GM18867 (cell line): ENCODE measurements around the gene LTB4R.
"Not testable (repeated sequence)": the region's sequence is repeated elsewhere in the genome, so short reads cannot be mapped to it uniquely, and the experiment has no call there.

ENCODE experiments used
- ATAC-seq: cut with Tn5 transposase; IDR thresholded peaks from one replicate; pipeline ENCODE4 v1.9.1; 2021; ENCODE audit warnings: mild to moderate bottlenecking, moderate library complexity; ENCODE audit not compliant: unreplicated experiment

Gene LTB4R

GRCh38 chr14:24317141-24317928, 6.0 kb downstream of the LTB4R start:
- no peak for ATAC-seq

- ATAC-seq, result no peak
Measured at GRCh38 chr14:24321212-24321975, 10.1 kb downstream of the LTB4R start.

DNA sequence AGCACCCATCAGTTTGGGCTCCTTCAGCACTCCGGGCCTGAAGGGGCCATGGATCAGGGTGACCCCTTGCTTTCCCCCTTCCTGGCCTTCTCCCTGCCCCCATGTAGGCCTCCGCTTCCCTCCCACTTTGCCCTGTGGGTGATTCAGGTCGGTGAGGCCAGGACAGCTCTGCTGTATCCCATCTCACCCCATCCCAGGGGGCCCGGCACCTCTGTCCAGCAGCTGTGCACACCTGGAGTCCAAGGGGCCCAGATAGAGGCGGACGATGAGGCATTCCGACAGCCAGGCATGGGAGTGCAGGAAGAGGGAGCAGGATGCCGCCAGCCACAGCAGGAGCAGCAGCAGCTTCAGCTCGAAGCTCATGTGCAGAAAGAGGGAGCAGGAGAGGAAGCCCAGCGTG, 11.4 kb downstream of the LTB4R start:
- ATAC-seq, result no peak

- no peak for ATAC-seq
Measured at GRCh38 chr14:24323341-24323740, 12.0 kb downstream of the LTB4R start.

DNA sequence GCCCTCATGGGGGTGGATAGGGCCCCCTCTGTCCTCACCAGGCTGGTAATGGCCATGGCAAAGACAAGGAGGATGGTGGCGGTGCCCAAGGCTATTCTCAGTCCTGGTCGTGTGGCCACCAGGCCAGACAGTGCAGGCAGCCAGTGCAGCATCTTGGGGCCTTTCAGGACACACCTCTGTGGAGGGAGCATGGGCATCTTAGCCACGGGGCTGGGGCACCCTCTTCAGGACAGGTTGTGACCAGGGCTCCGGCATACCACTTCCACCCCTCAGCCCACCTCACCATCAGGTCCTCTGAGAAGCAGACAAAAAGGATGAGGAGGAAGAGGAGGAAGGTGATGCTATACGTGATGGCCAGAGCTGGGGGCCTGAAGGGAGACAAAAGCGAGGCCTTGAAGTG, 12.7 kb downstream of the LTB4R start:
- ATAC-seq, result no peak

DNA sequence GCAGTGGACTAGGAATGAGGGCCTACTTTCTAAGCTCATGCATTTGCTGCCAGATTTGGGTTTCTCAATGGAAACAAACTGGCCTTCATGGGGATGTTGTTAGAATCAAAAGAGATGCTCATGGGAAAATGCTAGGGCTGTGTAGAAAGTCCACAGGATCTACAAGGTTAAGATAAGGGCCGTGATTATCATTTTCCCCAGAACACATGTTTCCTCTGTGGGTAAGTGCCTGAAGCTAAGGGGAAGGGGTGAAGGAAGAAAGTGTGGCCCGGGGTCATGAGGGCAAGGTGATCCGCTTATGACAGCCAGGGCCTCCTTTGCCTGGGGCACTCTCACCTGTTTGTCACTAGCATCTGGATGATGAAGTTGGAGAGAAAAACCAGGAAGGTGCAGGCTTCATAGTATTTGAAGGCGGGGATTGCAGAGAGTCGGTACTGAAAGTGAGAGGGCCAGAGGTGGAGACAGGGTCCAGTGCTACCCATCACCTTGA, 13.8 kb downstream of the LTB4R start:
- no peak for ATAC-seq

DNA sequence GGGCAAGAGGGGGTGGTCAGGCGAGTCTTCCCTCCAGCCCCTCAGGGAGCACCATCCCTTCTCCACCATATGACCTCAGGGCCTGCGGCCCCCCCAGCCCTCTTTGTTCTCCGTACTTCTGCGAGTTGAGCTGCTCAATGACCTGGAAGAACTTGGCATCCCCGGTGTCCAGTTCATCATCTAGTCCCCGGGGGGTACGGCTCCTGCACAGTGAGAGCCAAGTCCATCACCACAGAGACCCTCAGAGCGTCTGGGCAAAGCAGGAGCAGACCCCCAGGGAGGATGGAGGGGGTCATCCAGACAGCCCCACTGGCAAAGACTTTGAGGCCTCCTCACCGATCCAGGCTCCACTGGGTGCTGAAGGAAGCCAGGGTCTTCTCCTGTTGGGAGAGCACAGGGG, 14.7 kb downstream of the LTB4R start:
- ATAC-seq, result no peak

DNA sequence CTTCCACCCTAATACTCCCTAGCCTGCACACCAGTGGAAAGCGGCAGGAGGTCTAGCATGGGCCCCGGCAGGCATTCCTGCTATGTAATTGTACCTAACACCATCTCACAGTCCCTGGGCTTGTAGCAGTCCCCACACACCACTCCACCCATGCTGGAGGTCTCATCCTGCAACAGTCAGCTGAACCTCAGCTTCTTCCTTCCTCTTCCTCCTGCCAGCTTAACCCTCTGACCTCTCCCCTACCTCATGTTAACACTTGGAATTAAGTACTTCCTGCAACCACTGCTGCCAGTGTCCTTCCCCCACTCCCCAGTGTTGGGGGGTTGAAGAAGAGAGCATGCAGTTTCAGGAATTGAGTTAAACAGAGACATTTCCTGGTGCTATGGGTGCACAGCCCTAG, 16.0 kb downstream of the LTB4R start:
- ATAC-seq, result no peak

GRCh38 chr14:24327914-24328313, 16.6 kb downstream of the LTB4R start:
- ATAC-seq, result not testable (repeated sequence)

DNA sequence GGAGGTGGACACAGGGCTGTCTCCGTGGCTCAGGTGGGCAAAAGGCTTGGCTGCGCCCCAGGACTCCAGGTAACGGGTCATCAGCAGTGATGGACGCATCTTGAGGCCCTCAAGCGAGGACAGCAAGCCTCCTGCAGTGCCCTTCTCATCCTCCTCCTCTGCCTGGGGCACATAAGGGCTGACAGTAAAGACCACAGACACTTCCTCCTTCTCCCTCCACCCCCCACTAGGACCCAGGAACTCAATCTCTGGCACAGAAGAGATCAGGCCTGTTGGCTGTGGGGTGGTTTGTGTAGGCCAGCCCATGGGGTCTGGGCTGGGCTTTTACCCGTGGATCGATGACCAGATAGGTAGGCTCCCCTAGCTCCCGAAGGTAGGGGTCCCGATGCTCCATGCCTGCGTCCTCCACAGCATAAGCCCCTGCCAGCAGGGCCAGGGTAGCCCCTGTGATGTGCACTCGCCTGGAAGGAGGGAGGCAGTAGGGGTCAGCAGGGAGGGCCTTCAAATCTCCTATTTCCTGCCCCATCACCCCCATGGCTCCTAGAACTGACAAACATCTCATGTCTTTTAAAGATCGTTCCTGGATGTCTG, 17.9 kb downstream of the LTB4R start:
- ATAC-seq, result no peak

DNA sequence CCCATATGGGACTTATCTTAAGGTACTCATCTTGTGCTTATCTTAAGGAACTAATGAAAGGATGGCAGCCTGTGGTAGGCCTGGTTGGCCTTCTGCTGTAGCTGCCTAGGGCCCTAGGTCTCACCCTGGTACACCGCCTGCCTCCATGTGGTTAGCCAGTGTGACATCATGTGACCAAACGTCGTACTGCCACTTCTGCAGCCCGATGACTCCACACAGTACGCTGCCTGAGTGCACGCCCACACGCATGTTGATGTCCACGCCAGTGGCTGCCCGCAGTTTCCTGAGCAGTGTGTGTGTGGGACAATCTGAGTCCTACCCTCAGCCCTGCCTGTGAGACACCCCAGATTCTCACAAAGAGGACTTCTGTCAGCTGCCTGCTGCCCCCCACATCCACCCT, 18.4 kb downstream of the LTB4R start:
- ATAC-seq, result no peak

DNA sequence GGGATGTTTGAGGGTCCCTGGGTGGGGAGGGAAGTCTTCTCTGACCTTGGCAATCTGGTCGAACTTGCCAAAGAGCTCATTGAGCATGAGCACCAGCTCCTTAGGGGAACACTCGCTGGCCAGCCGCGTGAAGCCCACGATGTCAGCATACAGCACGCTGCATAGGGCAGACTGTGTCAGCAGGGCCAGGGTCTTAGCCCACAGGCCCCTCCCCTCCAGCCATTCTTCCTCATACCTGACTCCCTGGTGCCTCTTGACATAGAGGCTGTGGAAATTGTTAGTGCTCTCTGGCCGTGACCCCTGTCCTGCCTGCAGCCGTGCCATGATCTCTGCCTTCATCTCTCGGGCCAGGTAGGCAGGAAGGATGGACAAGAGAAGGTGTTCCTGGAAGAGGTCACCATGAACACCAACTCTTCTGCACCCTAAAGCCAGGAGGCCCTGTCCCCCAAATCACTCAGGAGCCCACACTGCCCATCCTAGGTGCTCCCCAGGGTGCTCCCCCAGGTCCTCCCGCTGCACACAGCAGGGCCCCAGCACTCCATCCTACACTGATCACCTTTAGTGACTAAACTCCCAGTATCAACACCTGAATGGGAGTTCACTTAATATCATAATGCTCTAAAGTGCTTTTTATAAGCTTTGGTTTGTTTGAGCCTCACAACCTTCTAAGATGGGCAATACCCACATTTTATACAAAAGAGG, 19.8 kb downstream of the LTB4R start:
- no peak for ATAC-seq

DNA sequence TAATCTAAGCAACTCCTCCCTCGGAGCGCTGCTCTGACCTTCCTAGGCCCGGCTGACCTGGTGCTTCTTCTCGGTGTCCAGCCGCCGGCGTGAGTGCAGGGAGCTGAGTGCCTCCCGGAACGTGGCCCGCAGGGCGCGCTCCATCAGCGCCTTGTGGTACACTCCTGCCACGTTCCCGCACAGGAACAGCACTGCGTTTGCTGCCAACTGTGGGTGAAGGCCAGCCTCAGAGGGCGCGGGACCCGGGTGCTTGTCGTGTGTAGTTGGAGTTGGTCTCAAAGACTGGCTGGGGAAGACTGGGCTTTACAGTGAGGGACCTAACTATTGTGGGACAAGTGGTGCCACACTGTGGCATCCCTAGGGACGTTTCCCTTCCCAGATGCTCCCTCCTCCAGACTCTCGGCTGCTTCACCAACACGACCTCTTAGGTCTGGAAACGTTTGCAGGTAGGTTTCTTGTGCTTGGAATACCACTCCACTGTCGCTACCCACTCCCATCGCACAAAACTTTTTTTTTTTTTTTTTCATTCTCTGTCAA, 20.5 kb downstream of the LTB4R start:
- no peak for ATAC-seq

DNA sequence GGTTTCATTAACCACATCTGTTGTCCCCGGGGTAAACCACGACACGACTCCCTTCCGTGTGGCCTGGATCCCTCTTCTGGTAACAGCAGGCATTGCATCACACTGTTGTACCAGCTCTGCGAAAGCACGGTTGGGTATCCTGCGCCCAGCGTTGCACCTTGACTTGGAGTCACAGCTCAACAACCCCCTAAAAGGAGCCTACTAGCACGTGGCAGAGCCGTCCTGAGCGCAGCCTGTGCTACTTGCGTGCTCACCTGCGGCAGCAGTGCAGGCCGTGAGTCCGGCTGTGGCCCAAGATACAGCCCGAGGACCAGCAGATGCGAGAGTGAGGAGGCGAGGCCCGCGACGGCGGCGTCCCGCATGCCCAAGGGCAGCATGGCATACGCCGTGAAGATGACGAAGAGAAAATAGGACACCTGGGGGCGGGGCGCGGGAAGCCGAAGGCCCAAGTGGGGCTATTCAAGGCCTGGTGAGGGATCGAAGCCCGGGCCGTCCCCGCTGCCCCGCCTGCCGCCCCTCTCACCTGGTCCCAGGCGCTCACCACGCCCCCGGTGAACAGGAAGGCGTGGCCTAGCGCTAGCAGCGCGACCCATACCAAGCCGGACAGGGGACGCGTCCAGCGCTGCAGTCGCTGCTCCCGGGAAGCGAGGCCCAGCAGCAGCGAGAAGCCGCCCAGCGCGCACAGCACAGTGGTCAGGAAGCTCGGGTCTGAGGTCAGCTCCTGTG, 21.1 kb downstream of the LTB4R start:
- peak; percentile 84 for ATAC-seq

DNA sequence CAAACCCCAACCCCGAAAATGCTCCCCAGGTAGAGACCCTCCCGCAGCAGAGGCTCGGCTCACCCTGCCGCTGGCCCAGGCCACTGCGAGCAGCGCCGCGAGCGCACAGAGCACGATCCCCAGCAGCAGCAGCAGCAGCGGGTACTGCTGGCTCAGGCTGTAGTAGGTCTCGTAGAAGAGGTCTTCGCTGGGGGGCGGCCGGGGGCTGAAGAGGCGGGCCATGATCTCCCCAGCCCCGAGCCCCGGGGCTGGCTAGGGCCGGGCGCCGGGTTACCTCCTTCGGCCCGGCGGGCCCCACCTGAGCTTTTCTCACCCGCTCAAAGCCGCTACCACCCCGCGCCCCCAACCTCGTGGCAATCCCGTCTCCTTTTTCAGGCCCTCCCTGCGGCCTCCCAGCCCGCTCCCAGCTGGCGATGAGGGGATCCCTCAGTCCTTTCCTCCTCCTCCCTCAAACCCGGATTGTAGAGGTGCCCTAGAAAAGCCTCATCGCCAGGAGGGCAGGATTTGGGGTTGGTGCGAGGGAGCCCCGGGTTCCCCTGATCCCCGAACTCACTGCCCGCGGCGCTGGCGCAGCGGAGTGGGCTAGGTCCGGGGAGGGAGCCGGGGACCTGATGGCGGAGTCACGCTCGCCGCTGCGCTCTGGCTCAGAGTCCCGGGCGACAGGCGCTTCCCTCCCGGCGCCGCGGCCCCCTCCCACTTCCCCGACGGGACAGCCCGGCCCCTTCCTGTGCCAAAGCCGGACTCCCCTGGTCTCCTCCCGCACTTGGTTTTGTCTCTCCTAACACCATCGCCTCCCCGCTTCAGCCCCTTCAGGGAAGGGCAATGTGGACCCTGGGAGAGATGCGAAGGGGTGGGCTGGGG, 23.4 kb downstream of the LTB4R start, which contains the start of gene ADCY4:
ADCY4 (minus strand) TSS at position 641 of the 861 bp plus-strand sequence; CDS start at position 222, 419 bp downstream.
- ATAC-seq, result no peak

DNA sequence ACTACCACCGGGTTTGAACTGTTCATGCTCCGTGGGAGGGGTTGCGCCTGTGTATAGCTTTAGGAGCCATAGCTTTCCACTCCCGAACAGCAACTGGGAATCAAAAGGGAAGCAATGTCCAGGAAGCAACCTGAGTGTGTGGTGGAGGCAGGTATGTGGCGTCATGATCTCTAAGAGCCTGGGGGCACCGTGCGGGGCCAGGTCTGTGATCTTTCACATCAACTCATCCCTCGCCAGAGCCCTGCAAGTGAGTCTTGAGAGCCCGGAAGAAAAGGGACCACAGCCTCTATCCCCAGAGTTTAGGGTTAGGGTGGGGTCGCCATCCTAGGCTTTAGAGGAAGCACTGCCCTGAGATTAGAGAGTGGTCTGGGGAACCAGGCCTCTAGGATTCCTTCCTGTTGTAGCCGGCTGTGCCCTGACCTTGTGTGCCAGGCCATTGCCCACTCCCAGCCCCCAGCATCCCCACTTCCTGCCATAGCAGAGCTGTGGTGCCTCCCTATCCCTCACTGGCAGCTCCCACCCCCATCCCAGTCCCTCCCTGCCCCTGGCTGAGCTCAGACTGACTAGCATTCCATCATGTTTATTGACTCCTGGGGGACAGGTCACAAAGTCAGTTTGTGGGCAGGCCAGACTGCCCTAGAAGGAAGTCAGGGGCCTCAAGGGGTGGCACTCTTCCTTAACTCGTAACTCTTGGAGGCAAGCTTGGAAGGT, 24.3 kb downstream of the LTB4R start:
- no peak for ATAC-seq

- ATAC-seq, result no peak
Measured at GRCh38 chr14:24337144-24337823, 26.0 kb downstream of the LTB4R start.

DNA sequence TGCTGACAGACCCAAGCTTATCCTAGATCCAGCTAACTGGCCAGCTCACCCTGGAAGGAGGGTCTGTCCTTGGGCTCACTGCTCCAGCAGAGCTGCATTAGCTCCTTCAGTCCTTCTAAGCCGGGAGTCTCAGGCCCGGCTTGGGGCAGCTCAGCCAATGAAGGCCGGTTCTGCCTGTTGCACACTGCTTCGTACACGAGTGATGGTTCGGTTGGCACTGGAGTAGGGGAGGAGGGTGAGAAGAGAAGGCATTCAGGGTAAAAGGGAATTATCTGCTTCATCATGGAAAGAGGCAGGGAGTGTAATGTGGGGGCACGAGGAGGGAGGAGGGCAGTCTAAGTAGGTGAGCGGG, 26.5 kb downstream of the LTB4R start:
- no peak for ATAC-seq
